ENCODE measurements around the gene AMH.

DNA sequence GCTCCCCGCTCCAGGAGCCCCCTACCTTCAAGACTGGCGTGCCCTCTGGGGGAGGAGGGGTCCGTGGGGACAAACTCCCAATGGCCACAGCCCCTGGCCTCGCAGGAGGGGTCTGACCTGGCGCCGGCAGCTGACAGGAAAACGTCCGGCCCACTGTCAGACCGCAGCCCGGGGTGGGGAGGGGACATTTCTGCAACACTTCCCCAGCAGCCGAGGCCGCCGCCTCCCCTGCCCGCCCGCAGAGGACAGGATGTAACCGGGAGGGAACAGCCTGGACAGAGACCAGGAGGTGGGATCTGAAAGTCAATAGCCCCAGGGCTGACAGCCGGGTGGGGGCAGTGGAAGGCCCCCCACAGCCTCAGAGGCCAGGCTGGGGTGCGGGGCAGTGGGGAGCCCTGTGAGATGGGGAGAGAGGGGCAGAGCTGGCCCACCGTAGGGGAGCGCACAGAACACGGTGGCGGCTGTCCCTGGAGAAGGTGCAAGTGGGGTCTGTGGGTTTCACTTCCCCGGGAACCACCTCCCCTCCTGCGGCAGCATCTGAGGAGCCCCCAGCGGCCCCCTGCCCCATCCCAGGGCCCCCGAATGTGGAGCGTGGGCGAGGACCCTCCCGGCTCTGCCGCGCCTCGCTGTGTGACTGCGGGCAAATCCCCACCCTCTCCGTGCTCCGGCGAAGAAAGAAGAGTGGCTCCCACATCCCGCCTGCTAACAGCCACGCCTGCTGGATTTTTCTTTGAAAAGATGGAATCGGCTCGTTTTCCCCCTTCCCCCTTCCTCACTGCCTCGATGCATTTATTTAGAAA, 33.1 kb downstream of the AMH start, which contains the start of gene PEAK3:
- TF ChIP-seq POLR2AphosphoS5 (IDR thresholded peaks at IDR 0.05; ENCODE audit: low read depth, low read length) (peak; percentile 18; the same call in 1 of the 2 replicates), TAF1 (IDR thresholded peaks at IDR 0.05; ENCODE audit: low read depth, low read length) (no peak), POLR2A (IDR thresholded peaks at IDR 0.05; ENCODE audit: low read depth, low read length) (no peak), SPI1 (IDR thresholded peaks at IDR 0.05; ENCODE audit: low read depth, low read length) (peak; percentile 43), PAX5 (IDR thresholded peaks at IDR 0.05; ENCODE audit: insufficient read depth, low read length, severe bottlenecking) (no peak)
